Stimulated activated CD4-positive, alpha-beta T cell treated with anti-CD3 and anti-CD28 coated beads, TNF-alpha, amount 100 ng/mL, for 48 hours (primary cell): ENCODE data around the gene EFNA5.

Source experiments
- DNase-seq, 3 donors: peaks; one replicate each; pipeline ENCODE4 v3.0.0-alpha.2; 2020; ENCODE audit warnings: low read depth in 3 of 3

The EFNA5 gene

GRCh38 chr5:107391787-107392186 lies 278.9 kb downstream of the EFNA5 start:
- no peak for DNase-seq

- DNase-seq = no peak
These were observed 281.0 kb downstream of the EFNA5 start for GRCh38 chr5:107389775-107390148.

DNA sequence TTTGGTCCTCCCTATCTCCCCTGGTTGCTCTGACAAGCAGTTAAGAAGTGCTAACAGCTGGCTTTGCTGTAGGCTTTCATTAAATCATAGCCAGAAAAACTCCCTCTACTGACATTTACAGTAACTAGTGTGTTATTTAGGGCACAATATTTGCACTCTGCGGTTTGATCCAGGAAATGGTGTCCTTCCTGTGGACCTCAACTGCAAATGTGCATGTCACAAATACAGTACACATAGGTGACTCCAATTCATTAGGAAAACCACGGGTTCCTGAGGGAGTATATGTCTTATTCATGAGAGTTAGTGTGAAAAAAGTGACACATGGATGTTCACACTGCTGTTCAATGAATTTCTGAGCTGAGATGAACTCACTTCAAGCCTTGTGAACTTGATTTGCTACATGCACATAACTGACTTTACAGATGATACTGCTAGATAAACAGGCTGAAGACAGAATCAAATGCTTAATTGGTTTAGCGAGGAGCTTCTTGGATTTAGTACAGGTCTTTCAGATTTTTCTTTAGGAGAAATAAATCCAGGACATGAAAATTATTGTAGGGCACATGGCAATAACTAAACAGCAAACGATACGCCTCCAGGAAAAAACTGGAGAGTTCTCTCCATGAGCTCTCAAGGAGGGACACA lies 281.5 kb downstream of the EFNA5 start:
- DNase-seq = no peak

DNA sequence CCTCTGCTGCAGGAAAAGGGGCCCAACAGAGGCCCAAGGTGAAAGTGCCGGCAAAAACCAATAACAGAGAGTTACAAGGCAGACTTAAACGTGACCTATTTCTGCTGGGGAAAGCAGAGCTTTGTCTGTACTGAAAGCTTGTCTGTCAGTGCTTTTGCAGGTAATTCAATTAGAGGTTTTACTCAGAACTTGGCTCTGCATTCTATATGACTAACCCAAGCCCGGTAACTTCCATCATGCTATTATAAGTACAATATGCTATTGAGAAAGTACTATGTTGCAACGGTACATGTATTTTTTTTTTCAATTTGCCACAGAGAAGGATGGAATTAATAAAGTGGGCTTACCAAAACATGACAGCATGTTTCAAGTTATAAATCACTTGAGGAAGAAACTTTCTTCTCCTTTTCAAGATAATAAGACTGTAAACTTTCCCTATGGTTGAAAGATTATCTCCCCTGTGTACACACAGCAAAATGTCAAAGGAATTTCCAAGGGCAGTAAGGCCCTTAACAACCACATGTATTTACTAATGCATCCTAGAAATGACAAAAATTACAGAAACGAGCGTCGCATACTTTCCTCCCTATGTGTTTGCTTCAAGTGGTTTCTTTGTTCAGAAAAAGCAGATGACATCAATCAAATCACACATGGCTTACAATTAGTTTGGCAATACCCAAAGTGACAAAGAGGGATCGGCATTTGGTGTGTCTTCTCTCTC lies 282.4 kb downstream of the EFNA5 start:
- DNase-seq = no peak

GRCh38 chr5:107387526-107388140 lies 283.1 kb downstream of the EFNA5 start:
- DNase-seq = no peak

DNA sequence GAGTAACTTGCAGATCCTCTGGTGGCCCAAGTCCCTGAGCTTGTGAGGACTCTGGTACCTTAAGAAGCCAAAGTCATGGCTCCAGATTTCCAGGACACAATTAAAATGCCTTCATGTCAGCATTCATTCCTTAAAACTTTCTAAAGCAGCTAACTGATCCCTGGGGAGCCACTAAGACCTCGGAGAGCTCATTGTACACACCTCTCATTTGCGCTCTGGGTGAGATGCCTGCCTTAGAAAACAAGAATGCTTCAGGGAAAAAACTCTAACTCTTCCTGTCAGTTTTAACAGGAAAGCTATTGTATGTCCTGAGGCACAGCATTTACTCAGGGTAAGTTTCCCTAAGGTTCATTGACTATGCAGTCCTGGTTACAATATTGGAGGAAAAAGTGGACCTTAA lies 285.0 kb downstream of the EFNA5 start:
- DNase-seq = no peak

DNA sequence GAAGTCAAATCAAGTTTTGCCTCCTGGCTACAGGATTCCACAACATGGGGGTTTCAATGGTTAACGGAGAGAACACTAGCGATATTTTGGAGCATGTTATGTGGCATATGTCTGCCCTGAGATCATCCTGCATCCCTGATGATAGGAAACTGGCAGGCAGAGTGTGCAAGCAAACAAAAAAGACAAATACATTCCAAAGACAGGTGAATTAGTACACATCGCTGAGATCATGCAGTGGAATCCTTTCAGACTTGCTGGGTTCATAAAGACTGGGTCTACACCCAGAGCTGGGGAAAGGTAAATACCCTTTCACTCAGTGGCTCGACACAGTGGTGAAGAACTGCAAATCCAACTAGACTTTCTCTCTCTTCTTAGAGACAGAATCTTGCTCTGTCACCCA lies 286.5 kb downstream of the EFNA5 start:
- no peak for DNase-seq

GRCh38 chr5:107383414-107383813 lies 287.3 kb downstream of the EFNA5 start:
- no peak for DNase-seq

GRCh38 chr5:107381189-107381856 lies 289.4 kb downstream of the EFNA5 start:
- no peak for DNase-seq

GRCh38 chr5:107380654-107381053 lies 290.1 kb downstream of the EFNA5 start:
- no peak for DNase-seq

- DNase-seq = no peak
These were observed 292.4 kb downstream of the EFNA5 start for GRCh38 chr5:107378218-107378899.

- DNase-seq = no peak
These were observed 293.5 kb downstream of the EFNA5 start for GRCh38 chr5:107377277-107377609.

GRCh38 chr5:107376546-107377276 lies 294.0 kb downstream of the EFNA5 start:
- DNase-seq = no peak

GRCh38 chr5:107373549-107374263 lies 297.0 kb downstream of the EFNA5 start:
- no peak for DNase-seq

- no peak for DNase-seq
These were observed 297.9 kb downstream of the EFNA5 start for GRCh38 chr5:107372723-107373450.

DNA sequence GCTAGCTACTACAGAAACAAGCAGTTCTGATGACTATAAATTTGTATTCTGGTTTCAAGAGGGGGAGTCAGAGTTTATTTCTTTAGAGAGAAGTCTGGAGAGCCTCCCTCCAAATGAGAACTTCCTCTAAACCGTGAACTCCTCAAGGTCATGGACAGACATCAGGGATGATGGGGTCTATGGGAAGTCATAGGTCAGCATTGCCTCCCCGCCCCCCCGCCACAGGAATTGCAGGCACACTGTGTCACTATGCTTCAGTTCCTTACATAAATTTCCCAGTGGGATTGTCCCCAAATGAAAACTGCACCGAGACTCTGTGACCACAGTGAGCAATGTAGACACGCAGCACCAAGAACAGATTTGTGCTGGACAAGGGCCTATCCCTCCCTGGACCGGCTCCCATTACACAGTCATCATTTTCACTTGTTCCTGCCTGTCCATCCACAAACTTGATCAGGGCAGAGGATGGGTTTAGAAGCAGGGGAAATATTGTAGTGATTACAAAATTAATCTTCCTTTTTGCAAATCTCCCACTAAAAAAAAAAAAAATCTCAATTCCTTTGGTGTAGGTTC lies 300.3 kb downstream of the EFNA5 start:
- DNase-seq = no peak

GRCh38 chr5:107369622-107370021 lies 301.1 kb downstream of the EFNA5 start:
- DNase-seq = no peak

GRCh38 chr5:107368615-107369014 lies 302.1 kb downstream of the EFNA5 start:
- no peak for DNase-seq

- DNase-seq = no peak
These were observed 302.8 kb downstream of the EFNA5 start for GRCh38 chr5:107367939-107368338.

DNA sequence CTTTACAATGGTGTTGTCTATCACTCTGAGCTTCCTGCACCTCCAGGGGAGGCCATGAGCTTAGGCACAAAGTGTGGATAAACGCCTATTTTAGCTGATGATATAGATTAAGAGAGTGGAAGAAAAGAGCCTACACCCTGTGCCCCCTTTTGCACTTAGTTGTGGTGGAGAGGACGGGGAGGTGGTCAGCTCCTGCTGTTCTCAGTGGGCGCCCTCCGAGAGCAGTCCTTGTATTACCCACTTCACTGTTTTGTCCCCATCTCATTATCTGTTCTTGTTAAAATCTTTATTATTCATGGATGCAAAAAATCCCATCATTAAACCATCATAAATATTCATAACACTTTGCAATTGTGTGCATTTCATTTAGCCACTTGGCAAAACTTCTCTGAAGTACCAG lies 303.3 kb downstream of the EFNA5 start:
- no peak for DNase-seq
